H1 (cell line): Measurements from ENCODE around the gene MXI1. TPM values are rescaled to one million over a fixed set of nuclear protein-coding genes. Genes with fewer than 3 reads are reported as not detected.

Source experiments
- ATF3 ChIP-seq: IDR thresholded peaks from 2 replicates; pipeline ENCODE4 v1.6.1; 2011; ENCODE audit warnings: low read depth, mild to moderate bottlenecking, low read length; ENCODE audit not compliant: insufficient read depth
- CBX8 ChIP-seq: fragments of 300-800, 300-1000 bp; sonication (generic); IDR thresholded peaks from 2 replicates; pipeline ENCODE4 v1.7.1; 2016; ENCODE audit warnings: low read depth, low read length, borderline replicate concordance
- CHD7 ChIP-seq: fragments of 300-600 bp; sonication (generic); IDR thresholded peaks from 2 replicates; pipeline ENCODE4 v1.7.1; 2012; ENCODE audit warnings: low read length, moderate library complexity, mild to moderate bottlenecking, inconsistent platforms; ENCODE audit not compliant: insufficient replicate concordance
- MAX ChIP-seq: IDR thresholded peaks from 2 replicates; pipeline ENCODE4 v1.6.1; 2012; ENCODE audit warnings: inconsistent platforms
- RBBP5 ChIP-seq: IDR thresholded peaks from 2 replicates; pipeline ENCODE4 v1.7.1; 2012; ENCODE audit warnings: low read depth, mild to moderate bottlenecking, inconsistent platforms, low read length, moderate library complexity, borderline replicate concordance
- SIN3A ChIP-seq, 2 experiments: IDR thresholded peaks in 1 of 2; conservative IDR thresholded peaks in 1 of 2; 2 replicates each; pipeline ENCODE4 v1.6.1; 2011 to 2012; ENCODE audit warnings: low read length in 2 of 2, improper control_type of control experiment in 1 of 2, low read depth in 1 of 2, mild to moderate bottlenecking in 1 of 2
- TCF12 ChIP-seq: IDR thresholded peaks from 2 replicates; pipeline ENCODE4 v1.6.1; 2011; ENCODE audit warnings: low read depth, mild to moderate bottlenecking, low read length
- polyA plus RNA-seq, 7 experiments: library from polyadenylated mRNA; depleted of rRNA in 3 of 7; stranded (reverse) in 5 of 7; unstranded in 2 of 7; fragments of >200 nt in 5 of 7; fragments of 200-250 nt in 2 of 7; gene quantifications; 1 replicate in 5 of 7; 2 replicates in 1 of 7; 4 replicates in 1 of 7; pipeline versions ENCODE4 v1.2.1 to v1.2.3, GENCODE V29; 2011 to 2013; ENCODE audit warnings: missing spikeins in 2 of 7, mixed read lengths in 2 of 7
- total RNA-seq: library from RNA; stranded (reverse); fragmentation: NEBNext Ultra II Directional; extraction: Animal tissue kit (Norgen Biotek cat#: 25700); gene quantifications from 2 replicates; pipeline ENCODE4 v1.2.1, GENCODE V29; 2021

MXI1 gene
- total and polyA plus RNA-seq, 2 of the 8 experiments (the other 6 are each of a cell fraction or from before 2014, with no cell fraction given): 5.7 to 8.8 TPM

GRCh38 chr10:110174816-110175215 lies 32.6 kb upstream of the MXI1 start (continued):
- no peak for TF ChIP-seq CHD7
- TF ChIP-seq CBX8: no peak
- TF ChIP-seq MAX: no peak
- TF ChIP-seq TCF12: no peak
- no peak for TF ChIP-seq RBBP5
- TF ChIP-seq ATF3: no peak
- no peak for TF ChIP-seq SIN3A (conservative IDR thresholded peaks at IDR 0.05 in 1 of 2, IDR thresholded peaks at IDR 0.05 in 1 of 2; ENCODE audit: low read depth in 1 of 2, low read length in 2 of 2)
